Activated naive CD8-positive, alpha-beta T cell (primary cell): ENCODE measurements around the gene NUMBL.
"Not testable (repeated sequence)": the region's sequence is repeated elsewhere in the genome, so short reads cannot be mapped to it uniquely, and the experiment has no call there.

ENCODE experiments used
- H3K27ac Mint-ChIP-seq: one replicate; pipeline ENCODE4 v1.8.0; 2021; ENCODE audit warnings: mixed read lengths
- H3K27me3 Mint-ChIP-seq: one replicate; pipeline ENCODE4 v1.8.0; 2021; ENCODE audit warnings: mixed read lengths
- H3K36me3 Mint-ChIP-seq: one replicate; pipeline ENCODE4 v1.8.0; 2021; ENCODE audit warnings: mixed read lengths
- H3K4me1 Mint-ChIP-seq: one replicate; pipeline ENCODE4 v1.8.0; 2021; ENCODE audit warnings: low read depth, mixed read lengths
- H3K4me3 Mint-ChIP-seq: one replicate; pipeline ENCODE4 v1.8.0; 2021; ENCODE audit warnings: mild to moderate bottlenecking, mixed read lengths
- H3K9me3 Mint-ChIP-seq: one replicate; pipeline ENCODE4 v1.8.0; 2021; ENCODE audit warnings: low read depth, mixed read lengths

The NUMBL gene

GRCh38 chr19:40671404-40671803, 19.0 kb downstream of the NUMBL start:
- H3K36me3 Mint-ChIP-seq: peaks cover 18% of the 10 kb centered on the region
- peaks cover 5% of the 10 kb centered on the region for H3K9me3 Mint-ChIP-seq
- H3K27ac Mint-ChIP-seq: no peak overlapping the region
- H3K27me3 Mint-ChIP-seq: no peaks in the 10 kb centered on the region
- H3K4me1 Mint-ChIP-seq: peaks cover 2% of the 10 kb centered on the region
- H3K4me3 Mint-ChIP-seq: no peak overlapping the region

GRCh38 chr19:40668991-40669614, 21.3 kb downstream of the NUMBL start:
- H3K4me1 Mint-ChIP-seq: peaks cover 5% of the 10 kb centered on the region
- H3K27ac Mint-ChIP-seq: no peak overlapping the region
- H3K27me3 Mint-ChIP-seq: no peaks in the 10 kb centered on the region
- no peak overlapping the region for H3K4me3 Mint-ChIP-seq
- peaks cover 5% of the 10 kb centered on the region for H3K9me3 Mint-ChIP-seq
- H3K36me3 Mint-ChIP-seq: peaks cover 18% of the 10 kb centered on the region

DNA sequence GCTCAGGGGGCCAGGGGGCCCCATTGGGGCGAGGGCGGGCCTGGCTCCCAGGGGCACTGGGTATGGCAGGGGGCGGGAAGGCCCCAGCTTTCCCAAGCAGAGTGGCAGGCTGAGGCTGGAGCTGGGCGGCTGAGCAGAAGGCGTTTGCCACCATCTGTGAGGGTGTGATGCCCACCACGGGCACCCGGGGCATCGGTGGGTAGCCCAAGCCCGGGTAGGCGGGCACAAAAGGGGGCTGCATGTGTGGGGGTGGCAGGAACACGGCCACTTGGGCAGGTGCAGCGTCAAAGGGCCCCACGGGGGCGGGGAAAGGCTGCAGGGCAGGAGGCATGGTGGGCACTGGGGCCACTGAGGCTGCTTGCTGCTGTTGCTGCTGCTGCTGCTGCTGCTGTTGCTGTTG, 22.8 kb downstream of the NUMBL start:
- no peak overlapping the region for H3K4me3 Mint-ChIP-seq
- no peaks in the 10 kb centered on the region for H3K27me3 Mint-ChIP-seq
- H3K27ac Mint-ChIP-seq: no peak overlapping the region
- peaks cover 5% of the 10 kb centered on the region for H3K9me3 Mint-ChIP-seq
- peaks cover 11% of the 10 kb centered on the region for H3K4me1 Mint-ChIP-seq
- peaks cover 18% of the 10 kb centered on the region for H3K36me3 Mint-ChIP-seq

DNA sequence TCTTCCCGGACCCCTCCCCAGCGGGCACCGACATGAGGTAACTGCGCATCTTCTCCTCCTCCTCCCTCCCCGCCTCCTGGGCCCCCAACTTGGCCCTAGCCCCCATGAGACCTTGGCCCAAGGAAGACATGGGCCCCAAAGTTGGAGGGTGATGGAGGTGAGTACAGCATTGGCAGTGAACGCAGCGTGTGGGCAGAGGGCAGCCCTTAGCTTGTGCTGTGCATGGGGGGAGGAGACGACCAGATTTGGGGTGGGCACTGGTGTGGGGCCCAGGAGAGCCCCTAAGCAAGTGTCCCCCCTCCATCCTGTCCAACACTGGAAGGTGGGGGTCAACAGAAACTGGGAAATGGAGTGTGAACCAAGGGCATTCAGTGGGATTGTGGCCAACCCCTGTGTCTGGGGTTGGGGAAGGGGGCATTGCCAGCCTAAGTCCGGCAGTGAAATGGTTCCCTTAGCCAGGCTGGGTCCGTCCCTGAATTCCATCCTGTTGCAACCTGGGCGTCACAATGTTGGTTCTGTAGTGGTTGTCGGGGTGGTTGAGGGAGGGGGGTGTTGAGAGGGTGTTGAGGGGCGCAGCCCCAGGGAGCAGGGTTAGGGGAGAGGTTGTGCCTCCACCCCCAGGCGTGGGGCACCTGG, 23.5 kb downstream of the NUMBL start:
- H3K4me3 Mint-ChIP-seq: no peak overlapping the region
- H3K9me3 Mint-ChIP-seq: peaks cover 5% of the 10 kb centered on the region
- peaks cover 11% of the 10 kb centered on the region for H3K4me1 Mint-ChIP-seq
- H3K27me3 Mint-ChIP-seq: no peaks in the 10 kb centered on the region
- no peak overlapping the region for H3K27ac Mint-ChIP-seq
- H3K36me3 Mint-ChIP-seq: peaks cover 18% of the 10 kb centered on the region

DNA sequence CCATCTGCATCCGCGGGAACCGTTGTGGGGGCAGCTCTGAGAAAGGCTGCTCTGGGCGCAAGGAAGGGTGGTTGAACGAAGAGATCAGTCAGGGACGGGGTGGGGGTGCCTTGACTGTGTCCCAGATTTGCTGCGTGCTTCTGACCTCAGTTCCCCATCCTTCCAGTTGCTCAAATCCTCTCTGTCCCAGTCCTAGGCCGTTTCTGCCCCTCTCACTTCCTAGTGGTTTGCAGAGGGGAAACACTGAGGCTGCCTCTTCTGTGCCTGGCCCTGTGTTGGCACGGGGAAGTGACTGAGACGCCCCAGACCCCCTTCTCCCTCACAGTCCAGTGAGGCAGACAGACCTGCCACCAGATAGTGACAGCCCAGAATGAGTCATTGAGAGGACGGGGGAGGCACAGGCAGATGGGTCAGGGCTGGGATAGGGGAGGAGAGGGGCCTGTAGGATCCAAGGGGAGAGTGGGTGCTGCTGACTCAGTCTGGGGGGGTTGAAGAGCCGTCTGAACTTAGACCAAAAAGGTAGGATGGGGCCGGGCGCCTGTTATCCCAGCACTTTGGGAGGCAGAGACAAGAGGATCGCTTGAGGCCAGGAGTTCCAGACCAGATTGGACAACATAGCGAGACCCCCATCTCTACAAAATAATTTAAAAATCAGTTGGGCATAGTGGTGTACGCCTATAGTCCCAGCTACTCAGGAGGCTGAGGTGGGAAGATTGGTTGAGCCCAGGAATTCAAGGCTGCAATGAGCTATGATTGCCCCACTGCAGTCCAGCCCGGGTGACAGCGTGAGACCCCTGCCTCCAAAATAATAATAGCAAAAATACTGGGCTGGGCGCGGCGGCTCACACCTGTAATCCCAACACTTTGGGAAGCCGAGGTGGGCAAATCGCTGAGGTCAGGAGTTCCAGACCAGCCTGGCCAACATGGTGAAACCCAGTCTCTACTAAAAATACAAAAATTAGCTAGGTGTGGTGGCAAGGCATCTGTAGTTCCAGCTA, 26.5 kb downstream of the NUMBL start:
- H3K9me3 Mint-ChIP-seq: peaks cover 2% of the 10 kb centered on the region
- peaks cover 8% of the 10 kb centered on the region for H3K36me3 Mint-ChIP-seq
- H3K4me3 Mint-ChIP-seq: peak overlapping the region; percentile 81
- H3K27ac Mint-ChIP-seq: peak overlapping the region; percentile 70
- peaks cover 11% of the 10 kb centered on the region for H3K4me1 Mint-ChIP-seq
- H3K27me3 Mint-ChIP-seq: no peaks in the 10 kb centered on the region

DNA sequence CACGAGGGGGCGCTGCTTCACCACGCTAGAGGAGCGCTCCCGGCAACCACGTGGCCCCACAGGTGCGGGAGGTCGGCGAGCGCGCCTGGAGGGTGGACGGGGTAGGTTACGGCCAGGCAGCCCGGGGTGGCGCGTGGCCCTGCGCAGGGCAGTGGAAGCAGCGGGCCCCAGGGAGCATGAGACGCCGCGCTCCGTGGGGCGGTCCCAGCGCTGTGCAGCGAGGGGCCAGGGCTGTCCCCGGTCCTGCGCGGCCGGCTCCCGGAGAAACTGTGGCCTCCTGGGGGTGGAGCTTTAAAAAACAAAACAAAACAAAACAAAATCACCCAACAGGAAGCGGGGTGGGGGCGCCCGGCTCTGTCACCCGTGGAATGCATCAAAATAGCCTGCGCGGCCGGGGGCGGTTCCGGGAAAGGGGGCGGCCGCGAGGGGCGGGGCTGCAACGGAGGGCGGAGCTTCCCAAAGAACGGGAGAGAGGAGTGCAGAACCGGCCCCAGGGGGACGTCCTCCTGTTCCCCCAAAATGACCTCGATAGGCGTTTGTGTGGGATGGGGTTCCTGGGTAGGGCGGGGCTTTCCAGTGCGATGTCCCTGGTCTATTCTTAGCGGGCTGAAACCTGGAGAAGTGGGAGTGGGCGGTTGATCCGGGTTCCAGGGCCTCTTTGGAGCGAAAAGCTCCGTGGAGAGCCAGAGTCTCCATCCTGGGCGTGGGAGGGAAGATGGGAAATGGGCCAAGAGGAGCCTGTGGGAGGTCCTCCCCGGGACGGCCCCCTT, 27.3 kb downstream of the NUMBL start:
- Mint-ChIP-seq H3K27ac (peak overlapping the region; percentile 70), H3K36me3 (no peaks in the 10 kb centered on the region), H3K4me1 (peaks cover 11% of the 10 kb centered on the region), H3K4me3 (peak overlapping the region; percentile 81), H3K9me3 (no peaks in the 10 kb centered on the region), H3K27me3 (no peaks in the 10 kb centered on the region)

GRCh38 chr19:40661616-40662015, 28.8 kb downstream of the NUMBL start:
- Mint-ChIP-seq H3K36me3 (no peaks in the 10 kb centered on the region), H3K4me1 (peaks cover 11% of the 10 kb centered on the region), H3K27ac (no peak overlapping the region), H3K27me3 (no peaks in the 10 kb centered on the region), H3K4me3 (no peak overlapping the region), H3K9me3 (no peaks in the 10 kb centered on the region)

- Mint-ChIP-seq H3K27ac (no peak overlapping the region), H3K9me3 (no peaks in the 10 kb centered on the region)
These were observed 30.9 kb downstream of the NUMBL start for GRCh38 chr19:40659566-40659965.

GRCh38 chr19:40659116-40659515, 31.3 kb downstream of the NUMBL start:
- H3K4me1 Mint-ChIP-seq: peaks cover 6% of the 10 kb centered on the region
- H3K36me3 Mint-ChIP-seq: no peaks in the 10 kb centered on the region
- no peaks in the 10 kb centered on the region for H3K9me3 Mint-ChIP-seq
- H3K4me3 Mint-ChIP-seq: no peak overlapping the region
- no peak overlapping the region for H3K27ac Mint-ChIP-seq
- no peaks in the 10 kb centered on the region for H3K27me3 Mint-ChIP-seq

More at GRCh38 chr19:40659566-40659965, 30.9 kb downstream of the NUMBL start:
- H3K27me3 Mint-ChIP-seq: no peaks in the 10 kb centered on the region
- no peaks in the 10 kb centered on the region for H3K36me3 Mint-ChIP-seq
- H3K4me1 Mint-ChIP-seq: peaks cover 6% of the 10 kb centered on the region
- H3K4me3 Mint-ChIP-seq: no peak overlapping the region

DNA sequence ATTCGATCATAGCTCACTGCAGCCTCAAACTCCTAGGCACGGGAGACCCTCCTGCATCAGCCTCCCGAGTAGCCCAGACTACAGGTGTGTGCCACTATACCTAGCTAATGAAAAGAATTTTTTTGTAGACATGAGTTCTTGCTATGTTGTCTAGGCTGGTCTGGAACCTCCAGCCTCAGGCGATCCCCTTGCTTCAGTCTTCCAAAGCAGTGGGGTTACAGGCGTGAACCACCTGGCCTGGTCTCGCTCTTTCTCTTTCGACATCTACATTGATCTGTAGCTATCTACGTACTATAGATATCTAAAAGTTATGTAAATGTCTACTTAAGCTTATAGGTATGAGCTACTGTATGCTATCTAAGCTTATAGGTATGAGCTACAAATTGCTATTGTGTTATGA, 32.4 kb downstream of the NUMBL start:
- H3K36me3 Mint-ChIP-seq: no peaks in the 10 kb centered on the region
- no peaks in the 10 kb centered on the region for H3K4me1 Mint-ChIP-seq
- no peak overlapping the region for H3K4me3 Mint-ChIP-seq
- no peaks in the 10 kb centered on the region for H3K27me3 Mint-ChIP-seq
- no peak overlapping the region for H3K27ac Mint-ChIP-seq
- H3K9me3 Mint-ChIP-seq: no peaks in the 10 kb centered on the region

DNA sequence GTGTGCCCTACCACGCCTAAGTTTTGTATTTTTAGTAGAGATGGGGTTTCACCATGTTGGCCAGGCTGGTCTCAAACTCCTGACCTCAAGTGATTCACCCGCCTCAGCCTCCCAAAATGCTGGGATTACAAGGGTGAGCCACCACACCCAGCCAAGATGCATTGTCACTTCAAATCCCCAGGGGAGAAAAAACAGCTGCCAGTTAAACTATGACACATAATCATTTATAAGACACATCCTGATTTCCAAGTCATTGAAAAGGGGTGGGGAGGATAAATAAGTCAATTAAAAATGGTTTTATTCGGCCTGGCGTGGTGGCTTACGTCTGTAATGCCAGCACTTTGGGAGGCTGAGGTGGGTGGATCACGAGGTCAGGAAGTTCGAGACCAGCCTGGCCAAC, 34.8 kb downstream of the NUMBL start:
- not testable (repeated sequence) for H3K4me3 Mint-ChIP-seq, H3K4me1 Mint-ChIP-seq, H3K9me3 Mint-ChIP-seq, H3K36me3 Mint-ChIP-seq, H3K27ac Mint-ChIP-seq, H3K27me3 Mint-ChIP-seq

GRCh38 chr19:40652303-40652702, 38.1 kb downstream of the NUMBL start:
- not testable (repeated sequence) for H3K4me1 Mint-ChIP-seq, H3K27me3 Mint-ChIP-seq, H3K9me3 Mint-ChIP-seq, H3K4me3 Mint-ChIP-seq, H3K27ac Mint-ChIP-seq, H3K36me3 Mint-ChIP-seq

DNA sequence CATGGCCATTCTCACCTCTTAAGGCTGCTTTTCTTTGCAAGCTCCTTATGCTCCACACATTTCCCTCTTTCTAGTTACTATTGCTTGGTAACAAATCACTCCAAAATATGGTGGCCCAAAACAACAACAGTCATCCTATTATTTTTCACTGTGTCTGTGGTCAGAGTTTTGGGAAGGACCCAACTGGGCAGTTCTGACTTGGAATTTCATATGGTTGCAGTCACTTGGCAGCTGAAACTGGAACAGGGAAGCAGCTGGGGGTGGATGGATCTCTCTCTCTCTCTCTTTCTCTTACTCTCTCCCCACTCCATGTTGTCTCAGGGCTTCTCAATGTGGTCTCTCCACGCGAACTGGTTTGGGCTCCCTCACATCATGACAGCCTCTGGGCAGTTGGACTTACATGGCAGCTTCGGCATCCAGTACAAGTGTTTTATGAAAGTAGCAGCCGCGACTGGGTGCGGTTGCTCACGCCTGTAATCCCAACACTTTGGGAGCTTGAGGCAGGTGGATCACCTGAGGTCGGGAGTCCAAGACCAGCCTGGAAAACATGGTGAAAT, 39.6 kb downstream of the NUMBL start:
- H3K9me3 Mint-ChIP-seq: no peaks in the 10 kb centered on the region
- no peaks in the 10 kb centered on the region for H3K27me3 Mint-ChIP-seq
- no peaks in the 10 kb centered on the region for H3K36me3 Mint-ChIP-seq
- H3K27ac Mint-ChIP-seq: no peak overlapping the region
- H3K4me1 Mint-ChIP-seq: peaks cover 3% of the 10 kb centered on the region
- H3K4me3 Mint-ChIP-seq: no peak overlapping the region

- not testable (repeated sequence) for H3K4me1 Mint-ChIP-seq, H3K9me3 Mint-ChIP-seq, H3K36me3 Mint-ChIP-seq, H3K4me3 Mint-ChIP-seq, H3K27ac Mint-ChIP-seq, H3K27me3 Mint-ChIP-seq
These were observed 40.4 kb downstream of the NUMBL start for GRCh38 chr19:40649903-40650675.
